Lower leg skin (tissue), 3 donors: ENCODE results near the gene HPS5.

Experiments used
- POLR2A ChIP-seq, 2 donors: fragments of 450-650 bp; IDR thresholded peaks; one replicate each; pipeline ENCODE4 v1.6.1; 2016 to 2017; ENCODE audit warnings: antibody characterized with exemption in 2 of 2, mild to moderate bottlenecking in 1 of 2, moderate library complexity in 1 of 2
- TF ChIP-seq, protein P1 (sequence below), 3 donors: fragments of 450-650 bp; IDR thresholded peaks; one replicate each; pipeline ENCODE4 v1.5.1; 2016; ENCODE audit warnings: antibody characterized with exemption in 3 of 3, mild to moderate bottlenecking in 3 of 3, moderate library complexity in 2 of 3

DNA sequence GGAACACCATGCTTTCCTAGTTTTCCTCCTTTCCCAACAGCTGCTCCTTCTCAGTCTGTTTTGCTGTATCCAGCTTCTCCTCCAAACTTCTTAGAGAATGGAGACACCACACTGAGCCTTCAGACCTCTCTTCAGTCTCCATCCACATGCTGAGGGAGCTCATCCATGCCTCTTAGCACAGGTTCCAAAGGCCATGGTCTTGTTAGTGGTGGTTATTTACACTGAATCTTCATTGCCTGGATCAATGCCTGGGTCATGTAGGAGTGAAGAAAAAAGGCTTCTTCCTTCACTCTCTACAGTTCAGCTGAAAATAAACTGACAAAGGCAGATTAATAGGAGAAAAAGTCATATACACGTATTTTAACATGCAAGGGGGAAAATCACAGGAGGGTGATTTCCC lies 82.3 kb downstream of the HPS5 start:
- TF ChIP-seq, protein P1, sequence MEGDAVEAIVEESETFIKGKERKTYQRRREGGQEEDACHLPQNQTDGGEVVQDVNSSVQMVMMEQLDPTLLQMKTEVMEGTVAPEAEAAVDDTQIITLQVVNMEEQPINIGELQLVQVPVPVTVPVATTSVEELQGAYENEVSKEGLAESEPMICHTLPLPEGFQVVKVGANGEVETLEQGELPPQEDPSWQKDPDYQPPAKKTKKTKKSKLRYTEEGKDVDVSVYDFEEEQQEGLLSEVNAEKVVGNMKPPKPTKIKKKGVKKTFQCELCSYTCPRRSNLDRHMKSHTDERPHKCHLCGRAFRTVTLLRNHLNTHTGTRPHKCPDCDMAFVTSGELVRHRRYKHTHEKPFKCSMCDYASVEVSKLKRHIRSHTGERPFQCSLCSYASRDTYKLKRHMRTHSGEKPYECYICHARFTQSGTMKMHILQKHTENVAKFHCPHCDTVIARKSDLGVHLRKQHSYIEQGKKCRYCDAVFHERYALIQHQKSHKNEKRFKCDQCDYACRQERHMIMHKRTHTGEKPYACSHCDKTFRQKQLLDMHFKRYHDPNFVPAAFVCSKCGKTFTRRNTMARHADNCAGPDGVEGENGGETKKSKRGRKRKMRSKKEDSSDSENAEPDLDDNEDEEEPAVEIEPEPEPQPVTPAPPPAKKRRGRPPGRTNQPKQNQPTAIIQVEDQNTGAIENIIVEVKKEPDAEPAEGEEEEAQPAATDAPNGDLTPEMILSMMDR (IDR thresholded peaks at IDR 0.05) = no peak
- no peak for TF ChIP-seq POLR2A (IDR thresholded peaks at IDR 0.05)
